Common myeloid progenitor, CD34-positive (primary cell): ENCODE measurements around the gene ECPAS.

Source experiments
- CTCF ChIA-PET: fragments of 350-600 bp; sonication (Branson Sonifier 250); formaldehyde crosslinking; loops from one replicate; lab custom pipeline; 2021; ENCODE audit warnings: antibody characterized with exemption; lab: Charles Lee
- POLR2A ChIA-PET: fragments of 350-600 bp; sonication (Branson Sonifier 250); formaldehyde crosslinking; loops from one replicate; lab custom pipeline; 2021; ENCODE audit warnings: antibody characterized with exemption; lab: Charles Lee
- DNase-seq, 3 donors: peaks; one replicate each; pipeline versions ENCODE4 v3.0.0 to v3.0.0-alpha.2; 2013
- H3K27ac ChIP-seq, 2 experiments: 1 replicate in 1 of 2; 2 replicates in 1 of 2; pipeline ENCODE4 v1.7.0; 2013; ENCODE audit warnings: inconsistent platforms in 2 of 2, low read length in 2 of 2, mild to moderate bottlenecking in 2 of 2, low read depth in 1 of 2, moderate library complexity in 1 of 2; ENCODE audit not compliant: severe bottlenecking in 2 of 2, insufficient read depth in 1 of 2, poor library complexity in 1 of 2
- H3K27me3 ChIP-seq, 5 experiments: replicated peaks in 2 of 5; 1 replicate in 3 of 5; 2 replicates in 2 of 5; pipeline versions ENCODE4 v1.6.1 to v1.7.0; 2013; ENCODE audit warnings: low read length in 4 of 5, mild to moderate bottlenecking in 2 of 5, moderate library complexity in 2 of 5, inconsistent platforms in 1 of 5; ENCODE audit not compliant: insufficient read depth in 5 of 5, control insufficient read depth in 4 of 5
- H3K36me3 ChIP-seq, 4 experiments: 1 replicate in 2 of 4; 2 replicates in 2 of 4; pipeline versions ENCODE4 v1.6.1 to v1.7.0; 2013; ENCODE audit warnings: low read length in 3 of 4, control low read depth in 1 of 4, mild to moderate bottlenecking in 1 of 4; ENCODE audit not compliant: control insufficient read depth in 4 of 4, insufficient read depth in 4 of 4
- H3K4me1 ChIP-seq, 4 experiments: 1 replicate in 3 of 4; 2 replicates in 1 of 4; pipeline versions ENCODE4 v1.6.1 to v1.7.1; 2013; ENCODE audit warnings: low read length in 3 of 4, mild to moderate bottlenecking in 3 of 4, control low read depth in 1 of 4, inconsistent platforms in 1 of 4, moderate library complexity in 1 of 4; ENCODE audit not compliant: control insufficient read depth in 4 of 4, insufficient read depth in 4 of 4; ENCODE audit errors: control extremely low read depth in 1 of 4
- H3K4me3 ChIP-seq, 7 experiments: 1 replicate in 4 of 7; 2 replicates in 3 of 7; pipeline versions ENCODE4 v1.5.1 to v1.7.0; 2013; ENCODE audit warnings: mild to moderate bottlenecking in 7 of 7, low read length in 6 of 7, moderate library complexity in 6 of 7, inconsistent platforms in 2 of 7, low read depth in 2 of 7, control low read depth in 1 of 7; ENCODE audit not compliant: insufficient read depth in 4 of 7, control insufficient read depth in 1 of 7; ENCODE audit errors: extremely low read depth in 1 of 7
- H3K9me3 ChIP-seq, 5 experiments: 1 replicate in 4 of 5; 2 replicates in 1 of 5; pipeline versions ENCODE4 v1.6.1 to v1.7.1; 2013; ENCODE audit warnings: low read length in 4 of 5, mild to moderate bottlenecking in 2 of 5, inconsistent platforms in 1 of 5, low read depth in 1 of 5, moderate library complexity in 1 of 5; ENCODE audit not compliant: control insufficient read depth in 4 of 5, insufficient read depth in 2 of 5; ENCODE audit errors: control extremely low read depth in 1 of 5
- WGBS: methylation state at CpG from one replicate; pipeline ENCODE4 v1.1.5; 2013; ENCODE audit not compliant: insufficient coverage; 5-methylcytosine and 5-hydroxymethylcytosine counted together

The ECPAS gene

GRCh38 chr9:111330124-111330523, 154.1 kb downstream of the ECPAS start, which contains the start of gene OR2K2:
Gene OR2K2 (minus strand): TSS chr9:111330224. CDS start chr9:111328433, 1,791 bp downstream.
- no peak within 1 kb of the TSS for H3K4me3 ChIP-seq
- no peaks in the 10 kb centered on the region for H3K36me3 ChIP-seq
- POLR2A ChIA-PET = no interaction called here
- H3K9me3 ChIP-seq = no peaks in the 10 kb centered on the region
- CTCF ChIA-PET = no interaction called here
- H3K27ac ChIP-seq = no peak within 1 kb of the TSS
- no peak for DNase-seq
- WGBS = no CpG with 5 or more reads among the region's 4 CpGs
- no peaks in the 10 kb centered on the region for H3K27me3 ChIP-seq
- peaks cover 0 to 2% (median 0%) of the 10 kb centered on the region in 4 experiments for H3K4me1 ChIP-seq

- 80% methylated on average over 1 of the region's 3 CpGs for WGBS
Observed at GRCh38 chr9:111320631-111321030, 163.6 kb downstream of the ECPAS start.

GRCh38 chr9:111316796-111317195, 167.4 kb downstream of the ECPAS start:
- WGBS = 97% methylated on average over 3 of the region's 3 CpGs
- H3K4me3 ChIP-seq = no peak overlapping the region
- H3K27me3 ChIP-seq = no peaks in the 10 kb centered on the region
- no peak overlapping the region for H3K27ac ChIP-seq
- POLR2A ChIA-PET = no interaction called here
- H3K36me3 ChIP-seq = no peaks in the 10 kb centered on the region
- H3K9me3 ChIP-seq = peaks cover 0 to 3% (median 0%) of the 10 kb centered on the region in 5 experiments
- DNase-seq = no peak
- no peaks in the 10 kb centered on the region for H3K4me1 ChIP-seq
- CTCF ChIA-PET = no interaction called here

More at GRCh38 chr9:111320631-111321030, 163.6 kb downstream of the ECPAS start:
- Histone ChIP-seq H3K27ac (no peak overlapping the region), H3K9me3 (peaks cover 0 to 3% (median 0%) of the 10 kb centered on the region in 5 experiments), H3K27me3 (no peaks in the 10 kb centered on the region), H3K36me3 (no peaks in the 10 kb centered on the region), H3K4me3 (no peak overlapping the region), H3K4me1 (no peaks in the 10 kb centered on the region)
- no peak for DNase-seq
- ChIA-PET POLR2A (no interaction called here), CTCF (no interaction called here)
